ENCODE measurements around the gene GRAMD2A.

GRAMD2A gene

GRCh38 chr15:72197460-72198355 is at the start of gene GRAMD2A:
Gene GRAMD2A (minus strand): TSS chr15:72197787.
- DNase-seq, result peak; percentile 23

- no peak for DNase-seq
Observed at GRCh38 chr15:72242775-72243370, 45.3 kb upstream of the GRAMD2A start.

GRCh38 chr15:72239652-72240051 is 42.1 kb upstream of the GRAMD2A start:
- no peak for DNase-seq

- DNase-seq, result no peak
Observed at GRCh38 chr15:72238586-72238985, 41.0 kb upstream of the GRAMD2A start.

- no peak for DNase-seq
Observed at GRCh38 chr15:72237853-72238224, 40.3 kb upstream of the GRAMD2A start.

GRCh38 chr15:72237029-72237852 is 39.7 kb upstream of the GRAMD2A start:
- no peak for DNase-seq

GRCh38 chr15:72236381-72237003 is 38.9 kb upstream of the GRAMD2A start:
- no peak for DNase-seq

- no peak for DNase-seq
Observed at GRCh38 chr15:72235298-72235697, 37.7 kb upstream of the GRAMD2A start.

GRCh38 chr15:72233769-72234168 is 36.2 kb upstream of the GRAMD2A start:
- DNase-seq, result no peak

GRCh38 chr15:72231833-72232478 is 34.4 kb upstream of the GRAMD2A start:
- peak; percentile 87 for DNase-seq

GRCh38 chr15:72231066-72231832 is 33.7 kb upstream of the GRAMD2A start, which contains the start of gene PKM:
Gene PKM (minus strand): TSS chr15:72231190. CDS start chr15:72219097, 12,093 bp downstream.
- peak; percentile 95 for DNase-seq

- peak; percentile 69 for DNase-seq
Observed at GRCh38 chr15:72230197-72231065, 32.8 kb upstream of the GRAMD2A start.

GRCh38 chr15:72229947-72230196 is 32.3 kb upstream of the GRAMD2A start:
- no peak for DNase-seq

- no peak for DNase-seq
Observed at GRCh38 chr15:72229076-72229946, 31.7 kb upstream of the GRAMD2A start.

- DNase-seq, result no peak
Observed at GRCh38 chr15:72227720-72228119, 30.1 kb upstream of the GRAMD2A start.

GRCh38 chr15:72227192-72227586 is 29.6 kb upstream of the GRAMD2A start:
- no peak for DNase-seq

GRCh38 chr15:72223278-72223677 is 25.7 kb upstream of the GRAMD2A start:
- no peak for DNase-seq

- DNase-seq, result no peak
Observed at GRCh38 chr15:72222393-72222792, 24.8 kb upstream of the GRAMD2A start.

- no peak for DNase-seq
Observed at GRCh38 chr15:72220687-72221086, 23.1 kb upstream of the GRAMD2A start.

GRCh38 chr15:72217216-72217615 is 19.6 kb upstream of the GRAMD2A start:
- DNase-seq, result no peak

All from NCI-H526 treated with DMSO at 0.1 percent for 48 hours (cell line).